Right lobe of liver (tissue), 4 donors: ENCODE measurements around the gene LCA5L.

Experiments used
- CTCF ChIP-seq, 4 donors: fragments of 200-600 bp in 3 of 4; fragments of 450-650 bp in 1 of 4; IDR thresholded peaks; one replicate each; pipeline versions ENCODE4 v1.5.1 to v1.8.0; 2016 to 2022; ENCODE audit warnings: antibody characterized with exemption in 4 of 4, mild to moderate bottlenecking in 2 of 4
- POLR2A ChIP-seq: fragments of 450-650 bp; IDR thresholded peaks from one replicate; pipeline ENCODE4 v1.6.1; 2017; ENCODE audit warnings: antibody characterized with exemption, mild to moderate bottlenecking
- donor health status: DM: no; HTN: no; CAD: no.
- donor health status: DM: no; HTN: no; CAD: no.
- donor health status: DM: no; HTN: yes; CAD: no.

DNA sequence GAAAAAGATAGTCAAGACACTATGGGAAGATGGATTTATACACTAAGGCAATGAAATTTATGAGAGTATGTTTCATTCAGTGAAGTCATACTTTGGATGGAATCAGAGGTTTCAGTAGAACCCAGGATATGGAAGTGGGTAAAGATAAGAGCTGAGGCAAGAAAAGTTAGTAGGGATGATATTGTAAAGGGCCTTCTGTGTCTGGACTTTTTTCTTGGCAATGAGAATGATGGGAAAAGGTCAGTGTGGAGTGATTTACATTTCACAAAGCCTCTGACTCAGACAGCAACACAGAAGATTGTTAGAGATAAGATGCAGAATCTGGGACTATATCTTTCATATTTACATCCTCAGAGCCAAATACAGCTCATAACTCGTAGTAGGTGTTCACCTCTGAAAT is 38.3 kb upstream of the LCA5L start:
- TF ChIP-seq CTCF (IDR thresholded peaks at IDR 0.05) (no peak), POLR2A (no peak)
